Left ventricle myocardium inferior (tissue), 1 donor: ENCODE results near the gene ENPP1. TPM values are rescaled to one million over a fixed set of nuclear protein-coding genes. Genes with fewer than 3 reads are reported as not detected.

Experiments
- DNase-seq: peaks from one replicate; pipeline ENCODE4 v3.0.0-alpha.2; 2020
- H3K27ac ChIP-seq: fragments of 200-600 bp; replicated peaks from 2 replicates; pipeline ENCODE4 v1.8.0; 2021
- H3K27me3 ChIP-seq: fragments of 200-600 bp; 2 replicates; pipeline ENCODE4 v1.8.0; 2021; ENCODE audit warnings: low read depth
- H3K36me3 ChIP-seq: fragments of 200-600 bp; 2 replicates; pipeline ENCODE4 v1.8.0; 2021
- H3K4me1 ChIP-seq: fragments of 200-600 bp; 2 replicates; pipeline ENCODE4 v1.8.0; 2021
- H3K4me3 ChIP-seq: fragments of 200-600 bp; 2 replicates; pipeline ENCODE4 v1.8.0; 2021; ENCODE audit warnings: mild to moderate bottlenecking, moderate library complexity
- H3K9me3 ChIP-seq: fragments of 200-600 bp; replicated peaks from 2 replicates; pipeline ENCODE4 v1.8.0; 2021
- CTCF ChIP-seq: fragments of 200-600 bp; IDR thresholded peaks from 2 replicates; pipeline ENCODE4 v1.8.0; 2021; ENCODE audit warnings: antibody characterized with exemption, mild to moderate bottlenecking, borderline replicate concordance
- intact Hi-C: fragments of 100-400 bp; cut with micrococcal nuclease; formaldehyde crosslinking; loops from one replicate; pipeline ENCODE4 v1.11.0; 2022
- microRNA-seq: library from miRNA; unstranded; fragments of <30 nt; microRNA quantifications from one replicate; pipeline ENCODE4 v1.2.0, GENCODE V29; 2020
- total RNA-seq: library from RNA; stranded (reverse); fragmentation: NEBNext Ultra II Directional; extraction: Animal tissue kit (Norgen Biotek cat#: 25700); gene quantifications from one replicate; pipeline ENCODE4 v1.2.1, GENCODE V29; 2021
- donor health status: DM: no; HTN: yes; CAD: no; lungs with severe emphysema.

Gene ENPP1
- total RNA-seq, 1 donor from 2014 or later, result 2.9 TPM

- no peaks in the 10 kb centered on the region for H3K27me3 ChIP-seq
- no peaks in the 10 kb centered on the region for H3K4me1 ChIP-seq
- intact Hi-C loops, result no loop called here
- H3K4me3 ChIP-seq, result no peak overlapping the region
- no peak overlapping the region for H3K27ac ChIP-seq
- no peak for DNase-seq
- H3K36me3 ChIP-seq, result no peaks in the 10 kb centered on the region
- no peak for TF ChIP-seq CTCF
- H3K9me3 ChIP-seq, result no peaks in the 10 kb centered on the region
Observed at GRCh38 chr6:131936156-131936555, 128.3 kb downstream of the ENPP1 start.

- Histone ChIP-seq H3K9me3 (no peaks in the 10 kb centered on the region), H3K4me3 (no peak overlapping the region), H3K27ac (peak overlapping the region; percentile 13), H3K36me3 (no peaks in the 10 kb centered on the region), H3K27me3 (no peaks in the 10 kb centered on the region), H3K4me1 (no peaks in the 10 kb centered on the region)
- intact Hi-C loops, result no loop called here
- no peak for TF ChIP-seq CTCF
- no peak for DNase-seq
Observed at GRCh38 chr6:131937226-131937625, 129.4 kb downstream of the ENPP1 start.

- H3K27ac ChIP-seq, result peak overlapping the region; percentile 13
- intact Hi-C loops, result no loop called here
- no peaks in the 10 kb centered on the region for H3K36me3 ChIP-seq
- H3K4me3 ChIP-seq, result no peak overlapping the region
- no peaks in the 10 kb centered on the region for H3K9me3 ChIP-seq
- H3K27me3 ChIP-seq, result no peaks in the 10 kb centered on the region
- DNase-seq, result no peak
- no peak for TF ChIP-seq CTCF
- H3K4me1 ChIP-seq, result no peaks in the 10 kb centered on the region
Observed at GRCh38 chr6:131937703-131938631, 130.1 kb downstream of the ENPP1 start.

Small RNA genes within 50 kb of the gene (microRNA-seq; reads per million reads assigned to microRNA genes)
- not detected for gene MIR548H5

Other genes starting within 250 kb of the ENPP1 start
- gene ARG1, start 234.8 kb upstream of the ENPP1 start, total RNA-seq, result 0.22 TPM
- gene MED23, start 179.8 kb upstream of the ENPP1 start, total RNA-seq, result 10.8 TPM
- gene ENPP3, start 170.7 kb upstream of the ENPP1 start, total RNA-seq, result 0.14 TPM
- gene OR2A4, start 106.6 kb upstream of the ENPP1 start, total RNA-seq, result not detected
- gene CTAGE9, start 97.0 kb upstream of the ENPP1 start, total RNA-seq, result not detected
- gene CCN2, start 143.4 kb downstream of the ENPP1 start, total RNA-seq, result 33.0 TPM